ENCODE data around the gene AGPAT4.

Gene AGPAT4

DNA sequence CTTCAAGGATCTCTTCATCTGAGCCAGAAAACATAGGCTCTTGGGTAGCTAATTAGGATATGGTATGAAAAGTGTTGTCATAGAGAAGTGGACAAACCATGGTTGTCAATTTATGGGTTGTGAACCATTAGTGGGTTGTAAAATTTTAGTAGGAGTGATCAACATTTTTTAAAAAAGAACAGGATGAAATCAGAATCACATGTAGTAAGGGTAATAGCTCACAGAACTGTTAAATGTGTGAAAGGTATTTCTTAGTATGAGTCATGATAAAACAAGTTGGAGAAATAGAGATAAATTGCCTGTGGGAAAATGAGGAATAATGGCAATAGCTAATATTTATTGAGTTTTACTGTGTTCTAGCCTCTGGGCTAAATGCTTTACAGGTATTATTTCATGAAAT lies 168.9 kb downstream of the AGPAT4 start:
- Histone ChIP-seq H3K4me1 (peaks cover 0 to 10% (median 0%) of the 10 kb centered on the region in 4 donors), H3K27ac (no peak overlapping the region), H3K36me3 (peaks cover 68 to 92% (median 78%) of the 10 kb centered on the region in 3 donors), H3K4me3 (no peak overlapping the region), H3K27me3 (no peaks in the 10 kb centered on the region), H3K9me3 (no peaks in the 10 kb centered on the region)
- TF ChIP-seq, protein P1, sequence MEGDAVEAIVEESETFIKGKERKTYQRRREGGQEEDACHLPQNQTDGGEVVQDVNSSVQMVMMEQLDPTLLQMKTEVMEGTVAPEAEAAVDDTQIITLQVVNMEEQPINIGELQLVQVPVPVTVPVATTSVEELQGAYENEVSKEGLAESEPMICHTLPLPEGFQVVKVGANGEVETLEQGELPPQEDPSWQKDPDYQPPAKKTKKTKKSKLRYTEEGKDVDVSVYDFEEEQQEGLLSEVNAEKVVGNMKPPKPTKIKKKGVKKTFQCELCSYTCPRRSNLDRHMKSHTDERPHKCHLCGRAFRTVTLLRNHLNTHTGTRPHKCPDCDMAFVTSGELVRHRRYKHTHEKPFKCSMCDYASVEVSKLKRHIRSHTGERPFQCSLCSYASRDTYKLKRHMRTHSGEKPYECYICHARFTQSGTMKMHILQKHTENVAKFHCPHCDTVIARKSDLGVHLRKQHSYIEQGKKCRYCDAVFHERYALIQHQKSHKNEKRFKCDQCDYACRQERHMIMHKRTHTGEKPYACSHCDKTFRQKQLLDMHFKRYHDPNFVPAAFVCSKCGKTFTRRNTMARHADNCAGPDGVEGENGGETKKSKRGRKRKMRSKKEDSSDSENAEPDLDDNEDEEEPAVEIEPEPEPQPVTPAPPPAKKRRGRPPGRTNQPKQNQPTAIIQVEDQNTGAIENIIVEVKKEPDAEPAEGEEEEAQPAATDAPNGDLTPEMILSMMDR (IDR thresholded peaks at IDR 0.05) = no peak
- no peak for DNase-seq
- intact Hi-C loops (cut with DNase I; ENCODE audit: low total_unique reads) = no loop called here

DNA sequence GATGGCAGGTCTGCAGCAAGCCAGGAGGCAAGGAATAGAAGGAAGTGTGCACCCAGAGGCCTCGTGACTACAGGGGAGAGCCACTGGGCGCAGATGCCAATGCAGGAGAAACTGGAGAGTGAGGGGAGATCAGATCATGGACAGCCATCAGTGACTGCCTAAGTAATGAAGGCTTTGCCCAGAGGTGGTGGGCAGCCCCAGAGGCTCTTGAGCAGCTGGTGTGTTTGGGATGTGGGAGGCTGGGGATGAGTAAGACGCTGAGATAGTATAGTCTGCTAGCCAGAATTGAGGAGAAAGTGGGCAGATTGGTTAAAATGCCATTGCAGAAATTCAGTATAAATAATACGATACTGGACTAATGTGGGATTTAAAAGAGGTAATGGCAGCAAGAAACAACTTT lies 170.4 kb downstream of the AGPAT4 start:
- Histone ChIP-seq H3K4me3 (no peak overlapping the region), H3K4me1 (peaks cover 0 to 10% (median 0%) of the 10 kb centered on the region in 4 donors), H3K27me3 (no peaks in the 10 kb centered on the region), H3K27ac (no peak overlapping the region), H3K36me3 (peaks cover 67 to 92% (median 76%) of the 10 kb centered on the region in 3 donors), H3K9me3 (no peaks in the 10 kb centered on the region)
- intact Hi-C loops (cut with DNase I; ENCODE audit: low total_unique reads) = no loop called here
- TF ChIP-seq, protein P1 (IDR thresholded peaks at IDR 0.05) = no peak
- no peak for DNase-seq

DNA sequence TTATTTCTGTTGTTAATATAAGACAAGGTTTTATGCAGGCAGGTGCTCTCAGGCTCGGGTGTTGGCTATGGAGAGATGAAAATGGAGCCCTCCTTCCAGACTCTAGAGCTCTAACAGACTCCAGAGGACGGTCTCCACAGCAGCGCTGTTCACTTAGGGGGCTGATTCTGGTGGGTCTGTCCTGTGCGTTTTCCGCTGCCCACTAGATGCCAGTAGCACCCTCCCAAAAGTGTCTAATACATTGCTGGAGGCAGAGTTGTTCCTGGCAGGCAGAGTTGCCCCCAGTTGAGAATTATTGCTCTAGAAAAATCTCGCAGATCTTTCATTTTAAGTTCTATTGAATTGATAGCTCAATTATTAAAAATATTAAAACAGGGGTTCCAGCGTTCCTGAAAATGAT lies 172.3 kb downstream of the AGPAT4 start:
- TF ChIP-seq, protein P1 (IDR thresholded peaks at IDR 0.05) = no peak
- Histone ChIP-seq H3K36me3 (peaks cover 68 to 94% (median 77%) of the 10 kb centered on the region in 3 donors), H3K27me3 (no peaks in the 10 kb centered on the region), H3K4me3 (no peak overlapping the region), H3K4me1 (peaks cover 0 to 7% (median 0%) of the 10 kb centered on the region in 4 donors), H3K27ac (no peak overlapping the region), H3K9me3 (no peaks in the 10 kb centered on the region)
- no peak for DNase-seq
- intact Hi-C loops (cut with DNase I; ENCODE audit: low total_unique reads) = no loop called here

DNA sequence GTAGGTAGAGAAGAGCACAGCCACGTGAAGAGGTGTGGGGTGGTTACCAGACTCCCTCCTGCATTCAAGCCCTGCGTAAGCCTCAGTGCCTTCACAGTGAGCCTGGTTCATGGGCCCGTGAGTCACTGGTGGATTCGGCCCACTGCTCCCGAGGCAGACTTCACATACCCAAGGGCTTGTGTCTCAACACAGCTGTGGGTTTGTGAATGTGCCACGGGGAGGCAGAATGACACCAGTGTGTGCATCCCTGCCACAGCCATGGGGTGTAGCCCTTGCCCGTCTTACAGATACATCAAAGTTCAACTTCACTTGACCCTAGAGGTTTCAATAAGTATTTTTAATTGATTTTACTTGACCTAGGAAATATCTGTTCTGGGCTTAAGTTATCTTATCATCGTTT lies 173.8 kb downstream of the AGPAT4 start:
- peaks cover 68 to 85% (median 73%) of the 10 kb centered on the region in 3 donors for H3K36me3 ChIP-seq
- intact Hi-C loops (cut with DNase I; ENCODE audit: low total_unique reads) = no loop called here
- TF ChIP-seq, protein P1 (IDR thresholded peaks at IDR 0.05) = no peak

DNA sequence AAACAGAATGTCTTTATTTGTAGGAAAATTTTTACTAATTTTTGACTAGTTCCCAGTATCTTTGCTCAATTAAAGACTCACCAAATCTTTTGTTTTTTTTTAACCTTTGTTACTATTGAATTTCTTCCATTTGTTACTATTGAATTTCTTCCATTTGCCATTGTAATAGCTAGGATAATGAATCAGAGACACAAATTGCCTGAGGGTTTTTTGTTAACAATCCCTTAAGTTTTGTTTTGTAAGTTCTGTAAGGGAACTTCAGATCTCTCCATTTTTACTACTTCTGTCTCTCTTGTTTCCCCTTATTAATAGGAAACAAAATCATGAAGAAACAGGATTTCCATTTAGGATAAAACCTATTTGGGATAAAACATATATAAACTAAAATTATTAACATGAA lies 177.9 kb downstream of the AGPAT4 start:
- no peak overlapping the region for H3K27ac ChIP-seq
- H3K4me3 ChIP-seq = no peak overlapping the region
- no peaks in the 10 kb centered on the region for H3K27me3 ChIP-seq
- intact Hi-C loops (cut with DNase I; ENCODE audit: low total_unique reads) = no loop called here
- no peak for DNase-seq
- no peaks in the 10 kb centered on the region for H3K9me3 ChIP-seq
- no peaks in the 10 kb centered on the region for H3K4me1 ChIP-seq
- TF ChIP-seq, protein P1 (IDR thresholded peaks at IDR 0.05) = no peak
- peaks cover 73 to 86% (median 76%) of the 10 kb centered on the region in 3 donors for H3K36me3 ChIP-seq

More for the DNA sequence above, 173.8 kb downstream of the AGPAT4 start:
- no peaks in the 10 kb centered on the region for H3K4me1 ChIP-seq
- DNase-seq = no peak
- H3K4me3 ChIP-seq = no peak overlapping the region
- H3K27ac ChIP-seq = no peak overlapping the region
- H3K27me3 ChIP-seq = no peaks in the 10 kb centered on the region
- H3K9me3 ChIP-seq = no peaks in the 10 kb centered on the region

DNA sequence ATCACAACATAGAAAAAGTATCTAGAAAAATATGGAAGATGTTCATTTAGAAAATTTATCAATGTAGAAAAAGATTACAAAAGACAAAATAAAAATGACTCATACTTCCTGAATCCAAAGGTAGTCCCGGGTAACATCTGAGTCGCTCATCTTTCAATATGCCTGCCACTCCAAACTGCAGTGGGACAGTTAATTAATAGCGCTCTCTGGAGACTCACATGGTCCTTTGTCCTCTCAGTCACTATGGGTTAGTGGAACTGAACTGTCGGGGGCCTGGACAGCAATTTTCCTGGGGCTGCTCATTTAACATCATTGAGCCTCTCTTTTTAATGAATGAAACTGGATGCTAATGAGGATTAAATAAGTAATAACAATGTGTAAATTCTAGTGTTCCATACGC lies 178.9 kb downstream of the AGPAT4 start:
- H3K4me1 ChIP-seq = no peaks in the 10 kb centered on the region
- H3K4me3 ChIP-seq = no peak overlapping the region
- TF ChIP-seq, protein P1 (IDR thresholded peaks at IDR 0.05) = no peak
- H3K9me3 ChIP-seq = no peaks in the 10 kb centered on the region
- DNase-seq = no peak
- no peak overlapping the region for H3K27ac ChIP-seq
- H3K36me3 ChIP-seq = peaks cover 74 to 86% (median 77%) of the 10 kb centered on the region in 3 donors
- intact Hi-C loops (cut with DNase I; ENCODE audit: low total_unique reads) = no loop called here
- no peaks in the 10 kb centered on the region for H3K27me3 ChIP-seq

Measured in tibial artery (tissue), 4 donors.